ENCODE measurements around the gene ZFYVE26.
"Not testable (repeated sequence)": the region's sequence is repeated elsewhere in the genome, so short reads cannot be mapped to it uniquely, and the experiment has no call there.

The ZFYVE26 gene

DNA sequence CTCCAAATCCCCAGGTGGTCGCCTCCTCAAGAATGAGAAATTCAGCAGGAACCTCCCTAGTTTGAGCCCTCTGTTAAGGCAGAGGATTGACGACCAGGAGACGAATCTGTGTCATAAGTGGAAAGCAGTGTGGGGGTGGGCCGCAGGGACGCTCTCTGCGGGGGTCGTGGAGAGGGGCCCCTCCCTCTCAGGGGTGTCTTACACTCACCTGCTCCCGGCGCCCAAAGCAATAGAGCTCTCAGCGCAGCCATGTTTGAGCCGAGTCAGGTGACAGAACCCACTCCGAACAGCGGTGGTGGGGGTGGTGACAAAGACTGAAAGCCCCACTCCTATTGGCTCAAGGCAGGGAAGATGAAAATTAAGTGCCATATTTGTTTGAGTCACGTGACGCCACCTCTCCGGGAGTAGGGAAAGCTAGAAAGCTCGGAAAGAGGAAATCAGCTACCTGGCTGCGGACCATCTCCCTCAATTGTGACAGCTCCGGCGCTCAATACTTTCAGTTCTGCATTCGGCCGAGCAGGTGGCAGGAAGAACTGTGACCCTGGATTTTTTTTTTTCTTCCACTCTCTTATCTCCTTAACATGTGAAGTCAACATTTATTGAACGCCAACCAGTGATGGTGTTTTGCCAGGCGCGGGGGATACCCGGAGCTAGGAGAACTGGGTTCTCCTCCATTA, at the start of gene ZFYVE26:
ZFYVE26 (minus strand) TSS at position 265 of the 677 bp plus-strand sequence. CDS start 627 bp downstream, outside the sequence.
- DNase-seq (ENCODE audit: low read depth) = peak; percentile 86

DNA sequence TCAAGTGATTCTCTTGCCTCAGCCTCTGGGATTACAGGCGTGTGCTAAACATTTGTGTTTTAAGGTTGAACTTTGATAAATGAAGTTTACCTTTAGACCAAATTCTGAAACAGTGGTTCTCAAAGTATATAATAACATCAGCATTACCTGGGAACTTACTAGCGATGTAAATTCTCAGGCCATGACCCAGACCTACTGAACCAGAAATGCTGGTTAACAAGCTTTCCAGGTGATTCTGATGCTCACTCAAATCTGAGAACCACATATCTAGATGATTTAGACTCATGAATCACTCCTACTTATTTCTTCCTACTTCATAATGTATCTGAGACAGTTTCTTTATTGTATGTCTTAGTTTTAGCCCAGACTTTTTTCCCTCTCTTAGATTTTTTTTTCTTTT, 46.8 kb upstream of the ZFYVE26 start:
- DNase-seq (ENCODE audit: low read depth) = no peak

DNA sequence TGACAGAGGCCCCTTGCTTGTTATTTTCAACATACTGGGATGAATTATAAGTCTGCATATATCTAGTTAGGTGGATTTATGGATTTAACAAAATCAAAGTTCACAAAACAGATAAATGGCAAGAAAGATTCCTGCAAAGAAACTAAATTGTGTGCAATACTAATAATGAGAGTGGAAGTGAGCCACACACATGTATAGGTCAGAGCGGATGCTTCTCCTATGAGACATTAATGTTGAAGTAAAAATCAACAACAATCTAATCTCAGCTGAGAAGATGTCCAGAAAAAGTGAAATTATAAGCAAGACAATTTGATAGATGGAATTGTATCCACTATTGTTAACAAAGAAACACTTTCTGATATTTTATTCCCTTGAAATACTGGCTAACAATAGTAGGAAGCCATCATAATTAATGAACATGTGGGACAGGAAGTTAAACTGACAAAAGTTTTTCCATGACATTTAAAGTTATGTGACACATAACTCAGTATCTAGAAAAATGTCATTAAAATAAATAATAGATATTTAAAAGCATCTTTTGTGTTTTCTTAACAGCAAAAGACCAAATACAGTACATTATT, 42.9 kb upstream of the ZFYVE26 start:
- DNase-seq (ENCODE audit: low read depth) = no peak

DNA sequence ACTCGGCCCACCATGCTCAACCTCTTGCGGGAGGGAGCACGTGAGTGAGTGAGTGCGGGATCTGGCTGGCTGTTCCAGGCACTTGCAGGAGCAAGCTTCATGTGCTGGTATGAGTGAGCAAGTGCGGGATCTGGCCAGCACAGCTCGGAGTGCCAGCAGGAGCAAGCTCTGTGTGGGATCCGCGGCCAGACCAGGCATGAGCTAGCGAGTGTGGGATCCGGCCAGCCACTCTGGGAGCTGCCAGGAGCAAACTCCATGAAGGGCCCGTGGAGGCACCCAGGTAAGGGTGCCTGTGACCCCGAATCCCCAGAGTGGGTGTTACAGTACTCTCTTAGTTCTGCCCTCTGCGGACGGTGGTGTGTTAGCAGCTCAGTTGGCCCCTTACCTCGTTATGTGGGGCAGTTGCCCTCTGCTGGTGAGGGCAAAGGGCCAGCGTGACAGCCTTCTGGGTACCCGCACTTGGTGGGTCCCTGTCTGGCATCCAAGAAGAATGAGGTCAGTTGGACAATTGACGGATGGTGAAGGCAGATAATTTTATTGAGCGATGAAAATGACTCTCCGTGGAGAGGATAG, 41.5 kb upstream of the ZFYVE26 start:
- no peak for DNase-seq (ENCODE audit: low read depth)

DNA sequence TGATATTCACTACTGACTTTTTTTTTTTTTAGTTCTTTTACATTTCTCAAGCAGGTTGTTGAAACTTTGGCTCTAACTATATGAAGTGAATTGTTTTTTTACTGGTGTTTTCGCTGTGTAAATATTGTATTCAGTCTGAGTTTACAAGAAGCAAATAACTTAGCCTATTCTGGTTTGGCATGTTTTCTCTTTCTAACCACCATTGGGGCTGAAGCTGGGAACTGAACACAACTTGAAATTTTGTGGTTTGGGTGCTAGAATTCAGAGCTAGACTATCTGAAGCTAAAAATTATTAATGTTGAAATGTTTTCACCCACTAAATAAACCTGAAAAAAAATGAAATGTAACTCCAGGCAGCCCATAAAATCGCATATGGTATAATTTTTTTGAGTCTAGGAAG, 40.4 kb upstream of the ZFYVE26 start:
- DNase-seq (ENCODE audit: low read depth) = no peak

DNA sequence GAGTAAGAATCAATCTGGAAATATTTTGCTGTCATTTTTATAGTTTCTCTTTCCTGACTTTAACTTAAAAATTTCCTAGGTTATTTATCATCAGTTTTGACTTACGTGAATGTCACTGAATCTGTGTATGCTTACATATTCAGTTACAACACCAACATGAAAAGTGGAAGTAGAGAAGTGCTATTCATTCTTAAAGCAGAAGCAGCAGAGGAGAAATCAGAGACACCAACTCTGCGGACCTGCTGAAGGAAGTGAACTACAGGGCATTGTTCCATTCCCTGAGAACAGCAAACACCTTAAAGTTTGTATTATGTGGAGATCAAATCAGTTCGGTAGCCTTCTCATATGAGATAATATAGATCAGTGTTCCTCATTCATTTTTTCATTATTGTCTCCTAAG, 37.3 kb upstream of the ZFYVE26 start:
- DNase-seq (ENCODE audit: low read depth) = no peak

DNA sequence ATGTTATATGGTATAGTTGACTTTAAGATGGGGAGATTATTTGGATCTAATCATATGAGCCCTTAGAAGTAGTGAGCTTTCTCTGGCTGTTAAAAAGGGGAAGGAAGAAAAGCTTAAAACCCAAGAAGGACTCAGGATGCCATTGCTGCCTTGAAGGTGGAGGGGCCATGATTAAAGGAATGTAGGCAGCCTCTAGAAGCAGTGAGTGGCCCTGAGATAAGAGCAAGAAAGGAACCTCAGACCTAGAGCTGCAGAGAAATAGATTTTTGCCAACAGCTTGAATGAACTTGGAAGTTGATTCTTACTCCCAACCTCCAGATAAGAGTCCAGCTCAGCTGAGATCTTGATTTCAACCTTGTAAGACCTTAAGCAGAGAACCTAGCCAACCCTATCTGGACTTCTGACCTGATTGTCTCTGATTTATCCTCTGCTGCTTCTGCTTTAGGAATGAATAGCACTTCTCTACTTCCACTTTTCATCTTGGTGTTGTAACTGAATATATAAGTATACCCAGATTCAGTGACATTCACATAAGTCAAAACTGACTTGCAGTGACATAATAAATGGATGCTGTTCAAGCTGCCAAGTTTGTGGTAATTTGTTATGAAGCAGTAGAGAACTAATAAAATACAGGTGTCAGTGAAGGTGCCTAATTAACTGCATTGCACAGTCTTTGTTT, 36.7 kb upstream of the ZFYVE26 start:
- DNase-seq (ENCODE audit: low read depth) = no peak

DNA sequence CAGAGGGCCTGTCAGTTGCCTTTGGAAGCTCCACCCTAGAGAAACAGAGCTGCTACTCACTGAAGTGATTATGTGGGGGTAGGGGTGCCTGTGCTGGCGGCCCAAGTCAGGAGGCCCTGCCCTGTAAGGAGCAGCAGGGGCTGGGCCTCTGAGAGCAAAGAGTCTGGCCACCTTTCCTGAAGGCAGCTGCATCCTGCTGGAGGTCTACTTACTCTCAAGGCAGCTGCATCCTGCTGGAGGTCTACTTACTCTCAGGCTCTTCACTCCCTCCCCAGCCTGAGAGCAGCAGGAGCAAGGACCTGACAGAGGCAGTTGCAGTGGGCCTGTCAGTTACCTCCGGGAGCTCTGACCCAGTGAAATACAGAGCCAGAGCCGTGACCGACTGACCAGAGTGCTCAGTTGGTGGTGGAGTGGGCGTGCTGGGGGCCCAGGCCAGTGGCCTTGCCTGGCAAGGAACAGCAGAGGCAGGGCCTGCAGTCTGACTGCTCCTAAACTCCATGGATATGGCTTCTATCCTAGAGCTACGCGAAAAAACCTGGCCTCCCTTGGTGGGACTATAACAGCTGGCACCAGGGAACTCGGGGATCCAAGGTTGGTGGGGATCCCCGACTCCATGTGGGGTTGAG, 35.5 kb upstream of the ZFYVE26 start:
- no peak for DNase-seq (ENCODE audit: low read depth)

DNA sequence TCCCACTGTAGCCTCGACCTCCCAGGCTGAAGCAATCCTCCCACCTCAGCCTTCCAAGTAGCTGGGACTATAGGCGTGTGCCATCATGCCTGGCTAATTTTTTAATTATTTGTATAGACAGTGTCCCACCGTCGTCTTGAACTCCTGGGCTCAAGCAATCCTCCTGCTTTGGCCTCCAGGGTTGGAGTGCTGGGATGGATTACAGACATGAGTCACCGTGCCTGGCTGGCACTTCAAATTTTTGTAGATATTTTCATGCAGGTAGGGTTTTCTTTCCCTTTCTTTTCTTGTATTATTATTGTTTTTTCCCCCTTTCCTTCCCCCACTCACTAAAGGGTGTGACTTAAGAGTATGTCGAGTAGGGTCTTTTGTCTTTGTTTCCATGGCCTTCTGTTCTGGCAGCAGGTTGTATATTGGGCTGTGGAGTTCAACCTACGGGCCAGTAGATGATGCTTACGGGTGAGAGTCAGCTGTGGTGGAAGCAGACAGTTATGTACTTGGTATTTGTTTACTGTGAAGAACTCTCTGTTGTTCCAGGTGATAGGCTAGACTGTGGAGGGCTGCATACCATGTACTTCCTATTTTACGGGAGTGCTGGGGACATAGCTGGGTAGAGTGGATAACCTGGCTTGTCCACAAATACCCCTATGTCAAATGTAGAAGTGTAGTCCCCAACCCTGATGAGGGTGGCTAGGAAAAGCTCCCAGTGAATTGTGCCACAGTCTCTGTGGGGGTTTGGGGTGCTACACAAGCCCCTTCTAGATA, 33.9 kb upstream of the ZFYVE26 start:
- DNase-seq (ENCODE audit: low read depth) = no peak

DNA sequence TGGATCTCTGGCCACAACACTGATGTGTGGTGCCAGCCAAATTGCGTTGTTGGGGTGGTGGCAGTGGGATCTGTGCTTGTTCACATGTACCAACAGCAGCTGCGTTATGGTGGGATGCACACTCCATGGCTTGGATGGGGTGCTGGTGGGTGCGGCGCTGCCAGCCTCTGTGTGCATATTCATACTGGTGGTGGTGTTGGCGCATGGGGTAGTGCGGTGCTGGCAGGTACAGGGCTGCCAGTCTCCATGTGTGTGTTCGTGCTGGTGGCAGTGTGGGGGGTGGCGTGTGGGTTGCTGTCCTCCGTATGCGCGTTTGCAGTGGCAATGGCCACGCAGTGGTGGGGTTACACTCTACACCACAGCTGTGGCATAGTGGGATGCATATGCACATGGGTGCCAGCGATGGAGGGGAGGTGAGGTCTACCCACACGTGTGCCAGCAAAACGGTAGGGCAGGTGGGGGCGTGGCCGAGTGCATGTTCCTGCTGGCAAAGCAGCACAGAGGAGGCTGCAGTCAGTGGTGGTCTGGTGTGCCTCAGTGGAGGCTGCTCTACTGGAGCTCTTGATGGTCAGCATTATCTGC, 29.7 kb upstream of the ZFYVE26 start:
- no peak for DNase-seq (ENCODE audit: low read depth)

DNA sequence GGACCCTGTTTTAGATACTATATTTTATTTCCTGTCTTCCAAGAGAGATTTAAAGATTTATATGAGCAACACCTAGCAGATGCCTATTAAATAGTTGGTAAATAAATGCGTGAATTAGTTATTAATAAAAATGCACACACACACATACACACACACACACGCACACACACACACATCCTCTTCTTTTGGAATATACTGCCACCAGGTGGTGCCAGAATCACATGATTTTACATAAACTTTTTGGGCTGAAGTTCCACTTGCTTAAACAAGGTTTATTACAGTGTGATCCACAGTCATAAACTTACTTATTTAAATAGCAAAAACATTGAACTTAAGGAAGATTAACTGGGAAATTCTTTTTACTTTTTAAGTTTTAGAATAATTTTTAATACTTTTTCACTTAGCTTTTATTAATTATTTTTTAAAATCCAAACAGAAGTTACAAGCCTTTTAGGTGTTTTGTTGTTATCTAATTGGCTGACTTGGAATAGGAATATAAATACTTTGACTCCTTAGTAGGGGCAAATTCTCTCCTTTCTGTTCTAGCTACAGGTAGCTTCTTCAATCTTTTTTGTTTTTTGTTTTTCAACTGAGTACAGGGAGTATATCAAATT, 20.7 kb upstream of the ZFYVE26 start:
- peak; percentile 34 for DNase-seq (ENCODE audit: low read depth)

DNA sequence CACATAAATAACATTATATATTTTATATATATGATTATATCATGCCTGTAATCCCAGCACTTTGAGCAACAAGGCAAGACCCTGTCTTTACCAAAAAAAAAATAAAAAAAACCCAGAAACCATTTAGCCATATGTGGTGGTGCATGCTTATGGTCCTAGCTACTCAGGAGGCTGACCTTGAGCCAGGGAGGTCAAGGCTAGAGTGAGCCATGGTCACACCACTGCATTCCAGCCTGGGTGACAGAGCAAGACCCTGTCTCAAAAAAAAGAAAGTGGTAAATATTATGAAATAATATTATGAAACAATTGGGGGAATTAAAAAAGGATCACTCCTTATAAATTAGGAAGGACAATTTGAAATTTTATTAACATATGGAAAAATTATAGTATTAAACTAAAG, 19.2 kb upstream of the ZFYVE26 start:
- no peak for DNase-seq (ENCODE audit: low read depth)

DNA sequence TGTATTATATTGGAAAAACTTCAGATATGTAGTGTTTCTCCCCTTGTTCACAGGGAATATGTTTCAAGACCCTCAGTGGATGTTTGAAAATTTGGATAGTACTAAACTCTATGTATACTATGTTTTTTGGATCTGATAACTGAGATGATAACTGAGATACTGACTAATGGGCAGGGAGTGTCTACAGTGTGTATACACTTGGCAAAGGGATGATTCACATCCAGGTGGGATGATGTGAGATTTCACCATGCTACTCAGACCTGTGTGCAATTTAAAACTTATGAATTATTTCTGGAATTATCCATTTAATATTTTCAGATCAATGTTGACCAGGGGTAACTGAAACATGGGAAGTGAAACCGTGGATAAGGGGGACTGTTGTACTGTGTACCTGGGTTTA, 17.0 kb upstream of the ZFYVE26 start:
- no peak for DNase-seq (ENCODE audit: low read depth)

DNA sequence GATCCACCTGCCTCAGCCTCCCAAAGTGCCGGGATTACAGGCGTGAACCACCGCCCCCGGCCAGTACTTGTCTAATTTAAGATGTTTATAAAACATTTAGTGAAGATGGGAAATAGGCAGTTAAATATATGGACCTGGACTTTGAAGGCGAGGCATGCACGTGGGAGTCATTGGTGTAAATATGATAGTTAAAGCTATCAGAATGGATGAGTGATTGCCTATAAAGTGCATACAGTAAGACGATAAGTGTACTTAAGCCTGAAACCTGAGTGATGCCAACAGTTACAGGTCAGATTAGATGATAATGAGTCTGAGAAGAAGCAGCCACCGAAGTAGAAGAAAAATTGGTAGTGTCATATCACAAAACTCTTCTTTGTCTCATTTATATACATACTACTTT, 14.7 kb upstream of the ZFYVE26 start:
- DNase-seq (ENCODE audit: low read depth) = no peak

DNA sequence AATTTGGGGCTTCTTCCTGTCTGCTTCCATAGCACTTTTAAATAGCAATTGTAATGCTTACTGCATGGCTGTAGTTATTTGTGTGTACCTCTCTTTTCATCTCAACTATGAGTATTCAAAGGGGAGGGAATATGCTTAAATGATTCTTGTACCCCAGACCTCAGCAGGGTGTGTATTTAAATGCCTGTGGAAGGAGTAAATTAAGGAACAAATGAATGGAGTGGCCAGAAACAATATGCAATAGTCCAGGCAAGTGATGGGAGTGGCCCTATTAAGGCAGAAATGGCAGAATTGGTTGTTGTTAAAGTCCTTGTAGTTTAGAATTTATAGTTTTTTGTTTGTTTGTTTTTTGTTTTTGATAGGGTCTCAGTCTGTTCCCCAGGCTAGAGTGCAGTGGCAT, 4.7 kb upstream of the ZFYVE26 start:
- no peak for DNase-seq (ENCODE audit: low read depth)

DNA sequence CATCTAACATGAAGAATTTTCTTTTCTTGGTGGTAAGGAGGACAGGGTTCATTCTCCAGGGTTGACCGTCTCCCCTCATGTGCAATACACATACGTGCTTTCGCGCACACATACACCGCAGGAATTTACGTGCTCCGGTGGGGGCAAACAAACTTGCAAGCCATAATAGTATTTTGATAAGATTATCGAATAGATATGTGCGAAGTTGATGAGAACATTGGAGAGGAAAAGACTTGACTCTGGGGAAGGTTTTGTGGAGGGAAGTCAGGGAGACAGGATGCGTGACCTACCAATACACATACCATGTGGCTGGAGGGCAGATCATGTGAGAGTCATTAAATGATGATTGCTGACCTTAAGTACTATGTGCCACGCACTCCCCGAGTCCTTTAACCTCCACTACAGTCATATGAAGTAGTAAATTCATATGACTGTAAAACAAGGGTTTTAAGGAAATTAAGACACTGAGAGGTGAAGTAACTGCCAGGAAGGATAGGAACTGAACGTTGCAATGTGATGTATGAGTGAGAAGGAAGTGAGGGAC, 4.1 kb upstream of the ZFYVE26 start:
- no peak for DNase-seq (ENCODE audit: low read depth)

DNA sequence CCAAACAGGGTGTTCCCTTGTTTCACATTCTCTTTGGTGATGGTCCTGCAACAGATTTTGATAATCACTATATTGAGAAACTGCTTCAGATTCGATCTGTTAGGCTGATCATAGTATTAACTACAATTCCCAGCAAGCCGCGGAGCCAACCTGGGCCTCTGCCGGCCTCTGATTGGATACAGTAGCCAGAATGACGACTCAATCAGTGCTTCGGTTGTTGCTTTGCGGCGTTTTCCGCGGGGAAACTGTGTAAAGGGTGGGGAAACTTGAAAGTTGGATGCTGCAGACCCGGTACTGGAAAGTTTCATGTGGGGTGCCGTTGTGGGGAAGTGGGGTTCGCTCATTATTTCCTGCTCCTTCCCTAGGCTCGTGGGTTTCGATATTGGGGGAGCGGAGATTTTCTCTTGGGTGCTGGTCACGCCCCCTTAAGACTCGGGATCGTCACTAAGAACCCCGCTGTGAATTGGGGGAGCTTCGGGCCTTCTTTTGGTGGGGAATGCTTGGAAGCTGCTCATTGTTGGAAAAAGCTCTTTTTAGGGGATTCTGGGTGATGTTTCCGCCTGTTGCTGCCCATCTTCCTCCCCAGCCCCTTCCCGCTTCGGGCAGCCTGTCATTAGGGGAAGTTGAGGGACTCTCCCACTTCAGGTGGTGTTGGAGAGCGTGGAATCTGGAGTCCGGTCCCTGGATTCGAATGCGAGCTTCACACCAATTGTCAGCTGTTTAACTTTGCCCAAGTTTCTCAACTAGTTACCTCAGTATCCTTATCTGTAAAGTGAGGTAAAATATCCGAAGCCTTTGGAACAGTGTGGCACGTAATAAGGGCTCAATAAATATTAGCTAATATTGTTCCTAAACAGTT, 3.4 kb upstream of the ZFYVE26 start, which contains the start of gene RAD51B:
RAD51B (plus strand) TSS at position 217 of the 859 bp plus-strand sequence.
- peak; percentile 75 for DNase-seq (ENCODE audit: low read depth)

DNA sequence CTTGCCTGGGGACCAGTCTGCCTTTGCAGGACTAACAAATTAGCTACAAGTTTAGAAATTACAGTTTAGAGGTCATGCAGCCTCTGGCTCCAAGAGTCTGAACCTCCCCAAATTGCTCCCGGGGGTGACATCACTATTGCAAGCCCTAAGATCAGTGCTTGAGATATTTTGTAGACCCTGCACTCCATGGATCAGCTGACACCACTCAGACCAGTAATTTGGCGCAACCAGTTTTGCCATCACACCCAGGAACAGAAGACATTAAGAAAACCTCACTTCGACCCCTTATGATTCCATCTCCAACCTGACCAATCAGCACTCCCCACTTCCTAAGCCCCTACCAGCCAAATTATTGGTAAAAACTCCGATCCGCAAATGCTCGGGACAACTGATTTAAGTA, 2.1 kb upstream of the ZFYVE26 start:
- not testable (repeated sequence) for DNase-seq (ENCODE audit: low read depth)

DNA sequence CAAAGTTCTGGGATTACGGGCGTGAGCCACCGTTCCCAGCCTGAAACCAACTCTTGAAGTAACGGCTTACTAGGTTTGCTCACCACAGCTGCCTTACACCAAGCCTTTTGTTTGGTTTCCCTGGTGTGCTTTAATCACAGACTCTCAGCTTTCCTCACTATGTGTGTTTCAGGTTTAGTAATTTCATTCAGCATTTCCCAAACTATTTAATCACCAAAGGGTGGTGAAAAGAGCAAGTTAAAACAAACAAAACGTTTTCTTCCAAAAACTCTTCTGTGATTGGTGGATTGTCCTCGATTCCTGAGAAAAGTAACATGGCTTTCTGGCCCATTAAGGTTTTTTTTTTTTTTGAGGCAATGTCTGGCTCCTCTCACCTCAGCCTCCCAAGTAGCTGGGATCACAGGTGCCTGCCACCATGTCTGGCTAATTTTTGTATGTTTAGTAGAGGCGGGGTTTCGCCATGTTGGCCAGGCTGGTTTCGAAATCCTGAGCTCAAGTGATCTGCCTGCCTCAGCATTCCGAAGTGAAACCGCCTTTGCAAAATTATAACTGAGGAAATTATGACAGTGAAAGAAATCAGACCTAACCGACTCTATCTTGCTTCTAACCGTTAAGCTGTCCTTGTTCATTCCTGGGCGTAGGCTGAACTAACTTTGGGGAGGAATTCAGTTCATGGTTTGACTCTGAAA, 1.5 kb upstream of the ZFYVE26 start:
- no peak for DNase-seq (ENCODE audit: low read depth)

Data from T-helper 22 cell (primary cell).